ENCODE data around the gene LPCAT1. TPM values are rescaled to one million over a fixed set of nuclear protein-coding genes. Genes with fewer than 3 reads are reported as not detected.

The LPCAT1 gene
- total RNA-seq, 1 donor: 41.3 TPM

GRCh38 chr5:1514027-1514818 is 9.5 kb downstream of the LPCAT1 start:
- no peak overlapping the region for H3K4me3 ChIP-seq (ENCODE audit: low read depth, low read length)
- DNase-seq (ENCODE audit: low read depth): no peak
- TF ChIP-seq CTCF (IDR thresholded peaks at IDR 0.05; ENCODE audit: insufficient read depth, low read length): no peak

GRCh38 chr5:1513326-1514026 is 10.3 kb downstream of the LPCAT1 start:
- no peak for TF ChIP-seq CTCF (IDR thresholded peaks at IDR 0.05; ENCODE audit: insufficient read depth, low read length)
- no peak for DNase-seq (ENCODE audit: low read depth)
- H3K4me3 ChIP-seq (ENCODE audit: low read depth, low read length): no peak overlapping the region

- no peak for DNase-seq (ENCODE audit: low read depth)
- H3K4me3 ChIP-seq (ENCODE audit: low read depth, low read length): no peak overlapping the region
- no peak for TF ChIP-seq CTCF (IDR thresholded peaks at IDR 0.05; ENCODE audit: insufficient read depth, low read length)
Observed at GRCh38 chr5:1512541-1513291, 11.0 kb downstream of the LPCAT1 start.

GRCh38 chr5:1511651-1512540 is 11.9 kb downstream of the LPCAT1 start:
- peak; percentile 31 for TF ChIP-seq CTCF (IDR thresholded peaks at IDR 0.05; ENCODE audit: insufficient read depth, low read length)
- no peak overlapping the region for H3K4me3 ChIP-seq (ENCODE audit: low read depth, low read length)
- DNase-seq (ENCODE audit: low read depth): peak; percentile 57

- no peak for DNase-seq (ENCODE audit: low read depth)
- no peak overlapping the region for H3K4me3 ChIP-seq (ENCODE audit: low read depth, low read length)
- no peak for TF ChIP-seq CTCF (IDR thresholded peaks at IDR 0.05; ENCODE audit: insufficient read depth, low read length)
Observed at GRCh38 chr5:1511048-1511447, 12.7 kb downstream of the LPCAT1 start.

- H3K4me3 ChIP-seq (ENCODE audit: low read depth, low read length): no peak overlapping the region
Observed at GRCh38 chr5:1510631-1511030, 13.1 kb downstream of the LPCAT1 start.

More at GRCh38 chr5:1510631-1511030, 13.1 kb downstream of the LPCAT1 start:
- no peak for TF ChIP-seq CTCF (IDR thresholded peaks at IDR 0.05; ENCODE audit: insufficient read depth, low read length)
- no peak for DNase-seq (ENCODE audit: low read depth)

All from fibroblast of the aortic adventitia (primary cell).